ENCODE measurements around the gene R3HDM2. TPM values are rescaled to one million over a fixed set of nuclear protein-coding genes. Genes with fewer than 3 reads are reported as not detected.
"Not testable (repeated sequence)": the region's sequence is repeated elsewhere in the genome, so short reads cannot be mapped to it uniquely, and the experiment has no call there.

R3HDM2 gene
- total RNA-seq, 4 donors from 2014 or later: 21.7 to 37.6 (median 29.3) TPM

GRCh38 chr12:57441846-57442427, 11.1 kb upstream of the R3HDM2 start:
- intact Hi-C loops (cut with DNase I): no loop called here
- 38 to 92% methylated on average over 1 of the region's 1 CpG for WGBS, 2 donors
- Histone ChIP-seq H3K9me3 (peaks cover 0 to 7% (median 0%) of the 10 kb centered on the region in 3 donors), H3K36me3 (no peaks in the 10 kb centered on the region), H3K27ac (no peak overlapping the region), H3K27me3 (no peaks in the 10 kb centered on the region), H3K4me1 (no peaks in the 10 kb centered on the region), H3K4me3 (no peak overlapping the region)
- no peak for DNase-seq
- TF ChIP-seq CTCF (IDR thresholded peaks at IDR 0.05) (no peak), POLR2A (IDR thresholded peaks at IDR 0.05) (no peak)

GRCh38 chr12:57441393-57441792, 10.6 kb upstream of the R3HDM2 start:
- H3K4me3 ChIP-seq; H3K9me3 ChIP-seq; H3K36me3 ChIP-seq; intact Hi-C loops (cut with DNase I); H3K27me3 ChIP-seq; H3K27ac ChIP-seq; DNase-seq; H3K4me1 ChIP-seq: not testable (repeated sequence)
- 67 to 72% methylated on average over 2 of the region's 2 CpGs for WGBS, 2 donors

GRCh38 chr12:57439762-57440266, 9.0 kb upstream of the R3HDM2 start:
- no peak overlapping the region for H3K27ac ChIP-seq
- no peak for DNase-seq
- H3K9me3 ChIP-seq: peaks cover 0 to 7% (median 0%) of the 10 kb centered on the region in 3 donors
- TF ChIP-seq POLR2A (IDR thresholded peaks at IDR 0.05): no peak
- no peak for TF ChIP-seq CTCF (IDR thresholded peaks at IDR 0.05)
- intact Hi-C loops (cut with DNase I): no loop called here
- WGBS, 2 donors: 80 to 81% methylated on average over 4 of the region's 4 CpGs
- no peaks in the 10 kb centered on the region for H3K27me3 ChIP-seq
- H3K36me3 ChIP-seq: no peaks in the 10 kb centered on the region
- no peak overlapping the region for H3K4me3 ChIP-seq
- no peaks in the 10 kb centered on the region for H3K4me1 ChIP-seq

- Histone ChIP-seq H3K36me3 (no peaks in the 10 kb centered on the region), H3K27me3 (no peaks in the 10 kb centered on the region), H3K4me3 (no peak overlapping the region), H3K9me3 (peaks cover 0 to 7% (median 0%) of the 10 kb centered on the region in 3 donors), H3K4me1 (no peaks in the 10 kb centered on the region), H3K27ac (no peak overlapping the region)
- intact Hi-C loops (cut with DNase I): no loop called here
- no peak for DNase-seq
- TF ChIP-seq POLR2A (IDR thresholded peaks at IDR 0.05): no peak
- no peak for TF ChIP-seq CTCF (IDR thresholded peaks at IDR 0.05)
- 86 to 87% methylated on average over 1 of the region's 1 CpG for WGBS, 2 donors
These were observed 7.6 kb upstream of the R3HDM2 start for GRCh38 chr12:57438400-57438799.

- WGBS, 2 donors: 63 to 74% methylated on average over 3 to 4 of the region's 4 CpGs
- no peaks in the 10 kb centered on the region for H3K9me3 ChIP-seq
- no peak for DNase-seq
- intact Hi-C loops (cut with DNase I): no loop called here
- H3K27ac ChIP-seq: no peak overlapping the region
- H3K4me1 ChIP-seq: peaks cover 0 to 7% (median 0%) of the 10 kb centered on the region in 3 donors
- H3K4me3 ChIP-seq: no peak overlapping the region
- H3K36me3 ChIP-seq: no peaks in the 10 kb centered on the region
- TF ChIP-seq CTCF (IDR thresholded peaks at IDR 0.05): no peak
- no peak for TF ChIP-seq POLR2A (IDR thresholded peaks at IDR 0.05)
- H3K27me3 ChIP-seq: no peaks in the 10 kb centered on the region
These were observed 4.5 kb upstream of the R3HDM2 start for GRCh38 chr12:57435293-57435692.
